CD8-positive, alpha-beta memory T cell (primary cell): ENCODE data around the gene DPP6. TPM values are rescaled to one million over a fixed set of nuclear protein-coding genes. Genes with fewer than 3 reads are reported as not detected.
A peak's percentile ranks its signal among the peaks of the same experiment; 100 is the strongest.

Experiments
- CTCF ChIA-PET: fragments of 350-600 bp; sonication (Branson Sonifier 250); formaldehyde crosslinking; loops from one replicate; lab custom pipeline; 2021; ENCODE audit warnings: antibody characterized with exemption; lab: Charles Lee
- POLR2A ChIA-PET: fragments of 350-600 bp; sonication (Branson Sonifier 250); formaldehyde crosslinking; loops from one replicate; lab custom pipeline; 2021; ENCODE audit warnings: antibody characterized with exemption; lab: Charles Lee
- DNase-seq, 5 donors: peaks; one replicate each; pipeline versions ENCODE4 v3.0.0 to v3.0.0-alpha.2; 2020 to 2022; ENCODE audit warnings: mixed read lengths in 1 of 5
- H3K27ac ChIP-seq: one replicate; pipeline ENCODE4 v1.7.0; 2013; ENCODE audit warnings: low read depth, mild to moderate bottlenecking, low read length, moderate library complexity
- H3K27me3 ChIP-seq: 2 replicates; pipeline ENCODE4 v1.7.0; 2013; ENCODE audit warnings: low read length, mild to moderate bottlenecking; ENCODE audit not compliant: insufficient read depth, poor library complexity, severe bottlenecking
- H3K36me3 ChIP-seq: 2 replicates; pipeline ENCODE4 v1.7.0; 2013; ENCODE audit warnings: mild to moderate bottlenecking, low read length, moderate library complexity; ENCODE audit not compliant: insufficient read depth
- H3K4me1 ChIP-seq: 2 replicates; pipeline ENCODE4 v1.7.0; 2013; ENCODE audit warnings: mild to moderate bottlenecking, low read length, moderate library complexity; ENCODE audit not compliant: insufficient read depth
- H3K4me3 ChIP-seq: 2 replicates; pipeline ENCODE4 v1.7.0; 2013; ENCODE audit warnings: mild to moderate bottlenecking, low read length
- H3K9me3 ChIP-seq: 2 replicates; pipeline ENCODE4 v1.7.0; 2013; ENCODE audit warnings: mild to moderate bottlenecking, low read length
- H3K27ac Mint-ChIP-seq, 8 donors: one replicate each; pipeline ENCODE4 v1.8.0; 2020 to 2021; ENCODE audit warnings: mixed read lengths in 8 of 8, mild to moderate bottlenecking in 6 of 8, inconsistent platforms in 3 of 8, moderate library complexity in 3 of 8
- H3K27me3 Mint-ChIP-seq, 2 donors: one replicate each; pipeline ENCODE4 v1.8.0; 2020 to 2021; ENCODE audit warnings: mixed read lengths in 2 of 2, mild to moderate bottlenecking in 1 of 2, moderate library complexity in 1 of 2
- H3K36me3 Mint-ChIP-seq, 3 donors: one replicate each; pipeline ENCODE4 v1.8.0; 2020 to 2021; ENCODE audit warnings: mixed read lengths in 3 of 3, inconsistent platforms in 1 of 3, mild to moderate bottlenecking in 1 of 3
- H3K4me1 Mint-ChIP-seq, 3 donors: one replicate each; pipeline ENCODE4 v1.8.0; 2020 to 2021; ENCODE audit warnings: mixed read lengths in 3 of 3, inconsistent platforms in 1 of 3, mild to moderate bottlenecking in 1 of 3
- H3K4me3 Mint-ChIP-seq, 7 donors: one replicate each; pipeline ENCODE4 v1.8.0; 2020 to 2021; ENCODE audit warnings: mixed read lengths in 7 of 7, mild to moderate bottlenecking in 6 of 7, moderate library complexity in 4 of 7, inconsistent platforms in 2 of 7
- H3K9me3 Mint-ChIP-seq, 5 donors: one replicate each; pipeline ENCODE4 v1.8.0; 2020 to 2022; ENCODE audit warnings: mixed read lengths in 5 of 5, mild to moderate bottlenecking in 3 of 5, moderate library complexity in 2 of 5, inconsistent platforms in 1 of 5
- polyA plus RNA-seq: library from polyadenylated mRNA; unstranded; fragments of 300-500 nt; fragmentation: Illumina TruSeq; gene quantifications from one replicate; pipeline ENCODE4 v1.2.3, GENCODE V29; 2021
- total RNA-seq, 2 experiments: library from RNA; stranded (reverse); gene quantifications; one replicate each; pipeline ENCODE4 v1.2.3, GENCODE V29; 2021

The DPP6 gene
- total and polyA plus RNA-seq, 3 experiments from 2014 or later, result not detected

DNA sequence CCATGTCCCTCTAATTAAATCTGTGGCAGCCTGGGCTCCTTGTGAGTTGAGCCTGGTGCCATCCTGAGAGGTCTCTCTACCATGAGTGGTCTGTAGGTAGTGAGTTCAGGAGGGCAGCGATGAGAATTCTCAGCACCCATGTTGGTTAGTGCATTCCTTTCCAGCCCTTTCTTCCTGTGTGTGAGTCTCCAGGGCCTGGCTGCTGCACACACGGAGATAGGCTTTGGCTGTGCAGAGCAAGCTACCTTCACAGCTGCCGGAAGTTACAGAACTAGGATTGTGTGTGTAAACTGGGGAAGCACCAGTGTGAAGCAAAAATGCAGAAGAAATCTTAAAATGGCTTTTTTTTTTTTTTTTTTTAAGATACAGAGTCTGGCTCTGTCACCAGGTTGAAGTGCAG, 592.2 kb downstream of the DPP6 start:
- H3K4me1 Mint-ChIP-seq, result no peaks in the 10 kb centered on the region
- no peaks in the 10 kb centered on the region for H3K36me3 ChIP-seq
- DNase-seq, result no peak
- H3K4me3 ChIP-seq, result no peak overlapping the region
- ChIA-PET CTCF (no interaction called here), POLR2A (no interaction called here)
- H3K27me3 Mint-ChIP-seq, result no peaks in the 10 kb centered on the region
- H3K36me3 Mint-ChIP-seq, result no peaks in the 10 kb centered on the region
- no peak overlapping the region for H3K4me3 Mint-ChIP-seq
- no peaks in the 10 kb centered on the region for H3K4me1 ChIP-seq
- H3K9me3 ChIP-seq, result no peaks in the 10 kb centered on the region
- no peak overlapping the region for H3K27ac Mint-ChIP-seq
- H3K9me3 Mint-ChIP-seq, result peaks cover 0 to 12% (median 7%) of the 10 kb centered on the region in 5 donors
- no peak overlapping the region for H3K27ac ChIP-seq
- H3K27me3 ChIP-seq, result no peaks in the 10 kb centered on the region

DNA sequence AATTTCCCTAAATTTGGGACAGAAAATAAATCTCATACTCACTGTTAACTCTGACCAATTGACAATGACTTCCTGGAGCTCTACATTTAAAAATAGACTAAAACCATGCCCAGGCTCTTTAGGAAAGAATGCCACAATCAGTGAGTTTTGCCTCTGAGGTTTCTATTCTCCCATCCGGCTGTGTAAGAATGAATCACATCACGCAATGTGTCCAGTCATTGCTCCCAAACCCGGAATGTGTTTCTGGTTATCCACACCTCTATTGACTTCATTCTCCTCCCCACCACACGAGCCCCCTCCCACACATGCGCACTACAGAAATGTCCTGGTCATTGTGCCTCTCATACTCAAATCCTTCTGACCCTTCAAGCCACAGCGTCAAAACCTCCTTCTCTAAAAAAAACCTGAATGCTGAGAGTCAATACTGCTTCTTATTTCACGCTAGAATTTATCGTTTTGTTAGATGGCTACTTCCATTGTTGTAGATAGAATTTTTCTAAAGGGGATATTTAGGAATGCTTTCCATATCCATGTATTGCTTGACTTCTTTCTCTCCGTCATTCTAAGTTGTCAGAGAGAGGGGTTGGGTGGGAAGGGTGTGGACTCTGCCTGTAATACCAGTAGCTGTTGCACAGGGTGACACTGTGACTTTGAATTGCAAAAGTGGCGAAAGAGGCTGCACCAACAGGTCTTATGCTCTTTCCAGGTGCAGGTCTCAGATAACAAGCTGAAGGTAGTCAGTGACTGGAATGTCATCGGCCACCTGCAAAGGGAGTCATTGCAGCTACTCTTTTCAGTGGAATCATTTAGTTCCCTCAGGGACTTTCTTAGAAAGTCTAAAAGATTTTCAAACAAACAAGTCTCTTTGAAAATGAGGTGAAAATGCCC, 594.2 kb downstream of the DPP6 start:
- no peak for DNase-seq
- Histone ChIP-seq H3K27ac (no peak overlapping the region), H3K27me3 (no peaks in the 10 kb centered on the region), H3K9me3 (no peaks in the 10 kb centered on the region), H3K4me1 (no peaks in the 10 kb centered on the region), H3K4me3 (no peak overlapping the region), H3K36me3 (no peaks in the 10 kb centered on the region)
- H3K9me3 Mint-ChIP-seq, result peaks cover 0 to 12% (median 10%) of the 10 kb centered on the region in 5 donors
- peak overlapping the region in 1 of 8 donors; percentile 2 for H3K27ac Mint-ChIP-seq
- ChIA-PET CTCF (no interaction called here), POLR2A (no interaction called here)
- H3K27me3 Mint-ChIP-seq, result no peaks in the 10 kb centered on the region
- no peaks in the 10 kb centered on the region for H3K4me1 Mint-ChIP-seq
- H3K4me3 Mint-ChIP-seq, result no peak overlapping the region
- H3K36me3 Mint-ChIP-seq, result no peaks in the 10 kb centered on the region

- H3K4me1 ChIP-seq, result no peaks in the 10 kb centered on the region
- ChIA-PET POLR2A (no interaction called here), CTCF (no interaction called here)
- Mint-ChIP-seq H3K4me3 (no peak overlapping the region), H3K27me3 (no peaks in the 10 kb centered on the region), H3K9me3 (peaks cover 0 to 12% (median 10%) of the 10 kb centered on the region in 5 donors), H3K27ac (no peak overlapping the region), H3K36me3 (no peaks in the 10 kb centered on the region), H3K4me1 (no peaks in the 10 kb centered on the region)
- no peak overlapping the region for H3K4me3 ChIP-seq
- no peak overlapping the region for H3K27ac ChIP-seq
- H3K27me3 ChIP-seq, result no peaks in the 10 kb centered on the region
- H3K9me3 ChIP-seq, result no peaks in the 10 kb centered on the region
- DNase-seq, result no peak
- H3K36me3 ChIP-seq, result no peaks in the 10 kb centered on the region
These were observed 595.4 kb downstream of the DPP6 start for GRCh38 chr7:154647625-154648024.

DNA sequence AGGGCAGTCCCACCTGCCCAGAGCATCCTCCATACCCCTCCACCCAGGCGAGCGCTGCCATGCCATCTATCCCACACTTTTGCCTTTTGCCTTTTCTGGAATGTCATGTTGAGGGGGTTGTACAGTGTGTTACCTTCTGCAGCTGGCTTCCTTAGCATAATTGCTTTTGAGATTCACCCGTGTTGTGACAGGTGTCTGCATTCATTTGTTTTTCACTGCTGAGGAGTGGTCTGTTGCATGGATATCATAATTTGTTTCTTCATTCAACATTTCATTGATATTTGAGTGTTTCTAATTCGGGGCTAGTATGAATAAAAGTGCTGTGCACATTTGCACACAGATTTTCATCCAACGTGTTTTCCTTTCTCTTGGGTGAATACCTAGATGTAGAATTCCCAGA, 596.8 kb downstream of the DPP6 start:
- Histone ChIP-seq H3K4me1 (no peaks in the 10 kb centered on the region), H3K9me3 (no peaks in the 10 kb centered on the region), H3K27me3 (no peaks in the 10 kb centered on the region), H3K36me3 (no peaks in the 10 kb centered on the region), H3K4me3 (no peak overlapping the region), H3K27ac (no peak overlapping the region)
- Mint-ChIP-seq H3K4me1 (no peaks in the 10 kb centered on the region), H3K36me3 (no peaks in the 10 kb centered on the region), H3K27me3 (no peaks in the 10 kb centered on the region), H3K4me3 (no peak overlapping the region), H3K27ac (no peak overlapping the region), H3K9me3 (peaks cover 0 to 12% (median 9%) of the 10 kb centered on the region in 5 donors)
- CTCF ChIA-PET, result no interaction called here
- POLR2A ChIA-PET, result no interaction called here
- no peak for DNase-seq

GRCh38 chr7:154649434-154649833, 597.2 kb downstream of the DPP6 start:
- Histone ChIP-seq H3K27ac (no peak overlapping the region), H3K9me3 (no peaks in the 10 kb centered on the region), H3K36me3 (no peaks in the 10 kb centered on the region), H3K4me1 (no peaks in the 10 kb centered on the region), H3K4me3 (no peak overlapping the region), H3K27me3 (no peaks in the 10 kb centered on the region)
- Mint-ChIP-seq H3K27me3 (no peaks in the 10 kb centered on the region), H3K4me3 (no peak overlapping the region), H3K27ac (no peak overlapping the region), H3K9me3 (peaks cover 0 to 12% (median 9%) of the 10 kb centered on the region in 5 donors), H3K36me3 (no peaks in the 10 kb centered on the region), H3K4me1 (no peaks in the 10 kb centered on the region)
- CTCF ChIA-PET, result no interaction called here
- no peak for DNase-seq
- POLR2A ChIA-PET, result no interaction called here

DNA sequence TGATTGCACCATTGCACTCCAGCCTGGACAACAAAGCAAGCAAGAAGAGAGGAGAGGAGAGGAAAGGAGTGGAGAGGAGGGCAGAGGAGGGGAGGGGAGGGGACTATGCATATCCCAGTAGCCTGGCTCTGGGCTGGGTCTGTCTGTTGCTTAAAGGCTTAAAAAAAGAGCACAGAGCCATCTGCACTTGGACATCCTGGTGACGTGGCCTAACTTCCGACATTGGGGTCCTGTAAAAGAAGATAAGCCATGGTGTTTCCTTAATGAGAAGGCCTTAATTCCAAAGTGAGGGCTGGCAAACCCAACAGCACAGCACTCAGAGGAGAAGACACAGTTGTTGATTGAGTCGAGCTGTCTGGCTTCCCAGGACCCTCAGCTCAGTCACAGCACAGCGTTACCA, 598.1 kb downstream of the DPP6 start:
- Mint-ChIP-seq H3K36me3 (no peaks in the 10 kb centered on the region), H3K27ac (no peak overlapping the region), H3K27me3 (no peaks in the 10 kb centered on the region), H3K4me3 (no peak overlapping the region), H3K9me3 (peaks cover 0 to 12% (median 8%) of the 10 kb centered on the region in 5 donors), H3K4me1 (no peaks in the 10 kb centered on the region)
- no peaks in the 10 kb centered on the region for H3K27me3 ChIP-seq
- no peak overlapping the region for H3K4me3 ChIP-seq
- no peaks in the 10 kb centered on the region for H3K4me1 ChIP-seq
- no peak overlapping the region for H3K27ac ChIP-seq
- no peaks in the 10 kb centered on the region for H3K36me3 ChIP-seq
- CTCF ChIA-PET, result no interaction called here
- no peaks in the 10 kb centered on the region for H3K9me3 ChIP-seq
- no peak for DNase-seq
- POLR2A ChIA-PET, result no interaction called here

- Mint-ChIP-seq H3K4me1 (no peaks in the 10 kb centered on the region), H3K27ac (peak overlapping the region in 1 of 8 donors; percentile 21), H3K27me3 (no peaks in the 10 kb centered on the region), H3K36me3 (no peaks in the 10 kb centered on the region), H3K4me3 (no peak overlapping the region), H3K9me3 (peaks cover 0 to 8% (median 5%) of the 10 kb centered on the region in 5 donors)
- POLR2A ChIA-PET, result no interaction called here
- no peak for DNase-seq
- Histone ChIP-seq H3K9me3 (no peaks in the 10 kb centered on the region), H3K27me3 (no peaks in the 10 kb centered on the region), H3K4me1 (no peaks in the 10 kb centered on the region), H3K36me3 (no peaks in the 10 kb centered on the region), H3K27ac (no peak overlapping the region), H3K4me3 (no peak overlapping the region)
- CTCF ChIA-PET, result no interaction called here
These were observed 599.3 kb downstream of the DPP6 start for GRCh38 chr7:154651501-154651900.

- H3K9me3 ChIP-seq, result no peaks in the 10 kb centered on the region
- no peak for DNase-seq
- H3K36me3 ChIP-seq, result no peaks in the 10 kb centered on the region
- H3K4me3 ChIP-seq, result no peak overlapping the region
- CTCF ChIA-PET, result no interaction called here
- Mint-ChIP-seq H3K27ac (no peak overlapping the region), H3K4me1 (no peaks in the 10 kb centered on the region), H3K9me3 (peaks cover 0 to 5% (median 3%) of the 10 kb centered on the region in 5 donors), H3K27me3 (no peaks in the 10 kb centered on the region), H3K4me3 (no peak overlapping the region), H3K36me3 (no peaks in the 10 kb centered on the region)
- POLR2A ChIA-PET, result no interaction called here
- H3K27me3 ChIP-seq, result no peaks in the 10 kb centered on the region
- no peak overlapping the region for H3K27ac ChIP-seq
- no peaks in the 10 kb centered on the region for H3K4me1 ChIP-seq
These were observed 600.4 kb downstream of the DPP6 start for GRCh38 chr7:154652564-154652963.
